GM03348 (cell line): ENCODE measurements around the gene CD44.

Experiments used
- DNase-seq: peaks from one replicate; pipeline ENCODE4 v3.0.0; 2012; ENCODE audit warnings: low spot score

Gene CD44

GRCh38 chr11:35139722-35140282 lies 831 bp downstream of the CD44 start:
- DNase-seq, result no peak

DNA sequence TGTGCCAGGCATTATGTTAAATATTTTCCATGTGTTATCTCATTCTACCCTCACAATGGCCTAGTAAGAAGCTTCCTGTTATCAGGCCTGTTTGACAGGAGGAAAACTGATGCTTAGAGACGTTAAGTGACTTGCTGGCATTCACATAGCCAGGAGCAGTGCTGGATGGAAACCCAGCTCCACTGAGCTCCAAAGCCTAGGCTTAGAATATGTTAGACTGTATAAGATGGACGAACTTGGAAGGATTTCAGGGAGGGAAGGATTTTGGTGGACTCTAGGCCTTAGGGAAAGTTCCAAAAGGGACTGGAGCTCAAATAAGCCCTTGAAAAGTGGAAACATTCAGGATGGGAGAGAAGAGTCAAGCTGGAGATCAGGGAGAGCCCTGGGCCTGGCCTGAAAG lies 2.1 kb downstream of the CD44 start:
- DNase-seq, result no peak

- DNase-seq, result no peak
These were observed 2.6 kb downstream of the CD44 start for GRCh38 chr11:35141571-35141971.

DNA sequence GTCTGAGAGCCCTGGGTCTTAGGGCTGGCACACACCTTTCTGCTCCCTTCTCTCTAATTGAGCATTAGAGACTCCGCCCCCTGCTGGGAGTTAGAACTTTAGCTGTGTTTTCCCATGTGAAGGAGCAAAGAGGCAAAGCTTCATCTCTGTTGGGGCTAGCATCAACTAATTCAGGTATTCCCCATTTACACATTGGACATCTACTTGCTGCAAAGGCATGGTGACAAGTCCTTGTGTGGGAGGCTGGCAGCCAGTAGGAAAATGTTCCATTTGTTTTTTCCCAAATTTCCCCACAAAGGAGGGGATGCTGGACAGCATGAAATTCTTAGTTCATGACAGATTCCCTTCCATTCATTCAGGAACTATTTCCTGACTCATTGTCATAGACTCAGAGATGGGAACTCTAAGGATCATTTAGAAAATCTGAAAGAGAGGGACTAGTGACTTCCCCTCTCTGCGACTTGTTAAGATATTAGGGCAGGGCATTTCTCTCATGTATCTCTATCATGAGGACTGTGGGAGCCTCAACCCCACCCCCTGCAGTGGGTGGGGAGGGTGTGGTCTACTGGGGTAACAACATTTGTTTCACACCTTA lies 3.6 kb downstream of the CD44 start:
- DNase-seq, result peak; percentile 65

GRCh38 chr11:35143297-35144135 lies 4.5 kb downstream of the CD44 start:
- no peak for DNase-seq

GRCh38 chr11:35144136-35144741 lies 5.3 kb downstream of the CD44 start:
- DNase-seq, result peak; percentile 82

- DNase-seq, result no peak
These were observed 5.8 kb downstream of the CD44 start for GRCh38 chr11:35144806-35145205.

- peak; percentile 45 for DNase-seq
These were observed 6.3 kb downstream of the CD44 start for GRCh38 chr11:35145271-35145670.

DNA sequence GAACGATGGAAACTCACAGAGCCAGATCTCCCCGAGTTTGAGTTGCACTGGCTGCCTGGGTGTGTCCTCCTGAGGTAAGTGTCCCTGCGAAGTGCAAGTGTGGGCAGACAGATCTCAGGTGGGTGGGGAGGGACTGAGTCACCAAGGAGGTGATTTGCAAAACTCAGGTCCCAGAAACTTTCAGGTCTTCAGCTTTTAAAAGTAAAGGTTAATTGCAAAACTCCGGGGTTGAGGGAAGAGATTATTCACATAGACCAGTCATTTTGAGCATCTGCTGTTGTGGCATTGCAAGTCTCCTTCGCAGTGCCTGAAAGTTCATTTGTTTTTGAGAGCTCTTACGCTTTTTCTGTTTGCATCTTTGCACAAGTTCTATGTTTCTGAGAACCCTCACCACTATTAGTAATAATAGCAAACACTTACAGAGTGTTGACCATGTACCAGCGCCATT lies 7.1 kb downstream of the CD44 start:
- DNase-seq, result no peak

GRCh38 chr11:35146711-35147110 lies 7.7 kb downstream of the CD44 start:
- no peak for DNase-seq

DNA sequence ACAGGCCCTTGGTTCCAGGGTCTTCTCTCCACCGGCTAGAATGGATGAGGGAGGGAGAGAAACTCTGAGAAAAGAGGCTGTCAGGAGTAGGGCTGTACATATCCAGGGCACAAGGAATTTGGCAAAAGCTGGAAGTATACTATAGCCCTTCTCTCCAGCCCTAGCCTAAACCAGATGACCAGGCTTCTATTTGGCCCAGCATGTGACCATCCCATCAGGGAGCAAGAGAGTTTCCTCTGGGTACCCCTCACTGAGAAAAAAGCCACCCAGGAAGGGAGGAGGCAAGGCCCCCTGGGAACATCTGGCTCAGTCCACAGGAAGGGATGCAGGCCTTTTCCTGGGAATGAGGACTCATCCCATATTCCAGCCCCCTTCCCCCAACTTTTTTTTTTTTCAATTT lies 8.3 kb downstream of the CD44 start:
- no peak for DNase-seq

DNA sequence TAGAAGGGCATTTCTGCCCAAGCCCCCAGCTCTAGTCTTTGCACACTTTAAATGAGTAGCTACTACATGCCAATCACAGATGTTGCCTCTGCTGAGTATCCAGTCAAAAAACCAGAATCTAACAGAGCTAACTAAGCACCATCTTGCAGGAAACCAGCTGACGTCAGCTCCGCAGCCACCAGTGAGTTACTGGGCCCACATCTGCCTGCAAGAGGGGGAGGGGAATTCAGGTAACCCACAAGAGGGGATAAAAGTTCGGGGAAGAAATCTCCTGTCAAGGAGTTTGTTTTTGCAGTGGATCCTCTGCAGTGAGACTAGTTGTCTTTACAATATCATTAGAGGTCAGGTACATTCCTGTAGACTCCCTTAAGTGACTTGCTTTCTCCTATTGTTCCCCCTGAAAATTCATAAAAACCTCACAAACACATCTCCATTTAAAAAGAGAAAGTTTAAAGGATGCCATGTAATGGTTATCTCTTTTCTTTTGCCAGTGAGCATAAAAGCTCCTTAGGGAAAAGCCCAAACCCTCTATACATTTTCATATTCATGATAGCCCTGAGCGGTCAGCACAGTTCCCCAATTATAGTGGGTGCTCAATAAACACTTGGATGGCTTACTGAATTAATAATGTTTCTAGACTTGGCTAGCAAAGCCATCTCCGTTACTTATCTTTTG lies 9.3 kb downstream of the CD44 start:
- no peak for DNase-seq

GRCh38 chr11:35150454-35150853 lies 11.5 kb downstream of the CD44 start:
- no peak for DNase-seq

- DNase-seq, result no peak
These were observed 12.3 kb downstream of the CD44 start for GRCh38 chr11:35151241-35151640.

GRCh38 chr11:35151683-35152280 lies 12.8 kb downstream of the CD44 start:
- no peak for DNase-seq

GRCh38 chr11:35152575-35152974 lies 13.6 kb downstream of the CD44 start:
- no peak for DNase-seq

- no peak for DNase-seq
These were observed 14.3 kb downstream of the CD44 start for GRCh38 chr11:35153280-35153679.

- no peak for DNase-seq
These were observed 16.0 kb downstream of the CD44 start for GRCh38 chr11:35154952-35155351.

DNA sequence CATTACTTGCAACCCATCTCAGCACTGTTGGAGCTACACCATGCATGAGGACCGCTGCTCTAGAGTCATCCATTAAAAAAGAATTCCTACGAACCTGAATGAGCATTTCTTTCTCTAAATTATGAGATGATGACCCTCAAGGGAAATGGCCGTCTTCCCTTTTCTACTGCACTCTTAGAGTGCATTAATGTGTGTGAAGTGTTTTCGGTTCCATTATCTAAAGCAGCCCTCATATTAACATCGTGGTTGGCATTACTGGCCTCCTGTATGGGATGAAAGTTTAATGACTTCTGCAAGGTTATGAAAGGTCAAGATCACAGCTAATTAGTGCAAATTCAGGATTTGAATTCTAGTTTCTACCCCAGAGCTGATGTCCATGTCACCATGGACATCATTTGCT lies 16.7 kb downstream of the CD44 start:
- no peak for DNase-seq

DNA sequence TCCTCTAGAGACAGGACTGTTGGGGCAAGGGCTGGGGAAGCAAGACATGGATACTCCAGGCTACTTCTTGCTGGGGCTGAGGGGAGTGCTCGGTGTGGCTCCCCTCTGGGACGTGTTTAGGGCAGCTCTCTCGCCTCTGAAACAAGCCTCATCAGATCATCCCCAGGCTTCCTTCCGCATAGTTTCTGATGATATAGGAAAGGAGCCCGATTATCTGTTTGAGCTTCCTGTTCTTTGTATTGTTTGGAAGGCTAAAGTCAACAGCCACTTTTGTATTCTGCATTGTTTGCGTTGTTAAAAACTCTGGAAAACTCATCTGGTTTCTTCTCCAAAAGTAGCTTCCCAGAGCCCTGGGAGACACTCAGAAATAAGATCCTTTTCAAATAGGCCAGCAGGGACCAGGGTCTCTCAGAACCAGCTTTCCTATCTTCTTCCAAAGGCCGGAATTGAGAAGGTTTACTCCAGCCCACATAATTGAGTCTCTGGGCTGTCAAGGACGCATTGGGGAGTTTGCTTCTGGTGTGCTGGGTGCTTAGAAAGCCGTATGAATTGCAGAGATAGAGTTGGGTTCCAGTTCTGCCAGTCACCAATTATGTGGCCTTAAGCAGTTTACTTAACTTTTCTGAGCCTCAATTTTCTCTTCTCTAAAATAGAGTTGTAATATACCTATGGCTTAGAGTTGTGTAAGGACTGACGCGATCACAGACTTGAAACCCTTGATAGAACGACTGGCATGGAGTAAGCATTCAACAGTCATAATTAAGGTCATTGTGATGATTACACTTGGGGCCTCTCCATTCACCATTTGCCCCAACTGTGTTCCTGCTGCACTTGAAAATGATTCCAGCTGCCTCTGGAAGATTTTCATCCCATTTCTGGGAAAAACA lies 19.1 kb downstream of the CD44 start:
- no peak for DNase-seq
